HG03354 (cell line): ENCODE results near the gene MORN1.

Source experiments
- ATAC-seq: cut with Tn5 transposase; IDR thresholded peaks from one replicate; pipeline ENCODE4 v1.9.1; 2021; ENCODE audit warnings: mild to moderate bottlenecking; ENCODE audit not compliant: unreplicated experiment, poor library complexity, severe bottlenecking

The MORN1 gene

GRCh38 chr1:2313651-2314261 is 77.6 kb downstream of the MORN1 start:
- no peak for ATAC-seq

DNA sequence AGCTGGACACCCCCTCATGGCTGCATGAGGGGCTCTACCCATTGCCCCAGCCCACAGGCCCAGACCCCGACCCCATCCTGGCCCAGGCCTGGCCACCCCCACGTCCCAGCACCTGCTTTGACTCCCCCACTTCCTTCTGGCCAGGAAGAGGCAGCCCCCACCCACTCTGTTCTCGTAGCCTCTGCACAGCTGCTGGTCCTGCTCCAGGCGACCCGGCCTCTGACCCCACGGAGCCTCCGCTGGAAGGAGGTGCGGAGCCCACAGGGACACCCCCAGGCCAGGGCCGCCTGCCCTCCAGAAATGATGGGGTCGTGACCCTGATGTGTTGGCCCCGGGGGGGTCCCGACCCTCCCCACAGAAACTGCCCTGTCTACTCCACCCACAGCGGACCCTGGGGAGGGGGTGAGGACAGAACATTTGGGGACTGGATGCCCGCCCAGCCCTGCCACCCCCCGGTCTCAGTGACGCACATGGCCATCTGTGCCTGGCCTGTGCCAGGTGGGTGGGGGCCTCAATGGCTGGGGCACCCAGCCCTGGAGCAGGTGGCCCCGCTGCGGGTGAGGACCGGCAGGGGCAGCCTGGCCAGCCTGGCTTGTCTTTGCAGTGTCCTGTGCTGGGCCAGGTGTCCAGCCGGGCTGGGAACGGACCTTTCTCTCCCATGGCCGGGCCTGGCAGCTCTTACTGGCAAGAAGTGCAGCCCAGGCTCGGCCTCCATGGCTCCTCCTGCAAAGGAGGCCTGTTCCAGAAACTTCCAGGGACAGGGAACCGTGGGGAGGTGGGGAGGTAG is 78.6 kb downstream of the MORN1 start:
- no peak for ATAC-seq

- no peak for ATAC-seq
These were observed 79.2 kb downstream of the MORN1 start for GRCh38 chr1:2312160-2312514.

DNA sequence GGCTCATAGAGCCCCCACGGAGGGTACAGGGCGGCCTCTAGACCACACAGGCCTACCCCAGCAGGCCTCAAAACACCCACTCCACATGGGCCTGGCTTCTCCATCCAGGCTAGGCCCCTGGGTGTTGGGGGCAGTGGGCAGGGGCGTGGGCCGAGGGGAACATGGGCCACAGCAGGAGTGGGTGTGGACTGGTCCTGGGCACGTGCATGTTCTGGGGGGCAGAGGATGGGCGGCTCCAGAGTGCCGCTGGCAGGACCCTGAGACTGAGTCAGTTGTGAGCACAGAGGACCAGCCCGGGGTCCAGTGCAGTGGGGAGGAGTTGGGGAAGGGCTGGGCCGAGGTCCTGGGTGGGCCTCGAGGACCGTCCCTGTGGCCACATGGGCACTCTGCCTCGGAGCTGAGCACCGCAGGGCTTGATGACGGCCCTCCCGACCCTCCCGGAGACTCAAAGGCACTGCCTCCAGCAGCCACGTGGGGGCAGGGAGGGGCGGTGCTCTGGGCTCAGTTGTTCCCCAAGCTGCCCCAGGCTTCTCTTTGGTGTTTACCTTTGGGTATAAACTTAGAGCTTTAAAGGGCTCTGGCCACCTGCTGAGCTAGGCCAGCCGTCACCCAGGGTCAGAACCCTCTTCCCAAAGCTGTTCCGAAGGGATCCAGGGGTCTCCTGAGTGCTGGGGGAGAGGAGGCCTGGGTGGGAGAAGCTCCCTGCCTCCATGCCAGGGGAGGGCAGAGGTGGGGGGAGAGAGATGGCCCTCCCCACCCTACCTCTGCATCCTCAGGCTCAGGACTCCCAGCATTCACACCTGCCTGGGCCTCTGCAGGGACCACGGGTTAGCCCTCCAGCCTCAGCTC is 79.9 kb downstream of the MORN1 start:
- ATAC-seq, result no peak

DNA sequence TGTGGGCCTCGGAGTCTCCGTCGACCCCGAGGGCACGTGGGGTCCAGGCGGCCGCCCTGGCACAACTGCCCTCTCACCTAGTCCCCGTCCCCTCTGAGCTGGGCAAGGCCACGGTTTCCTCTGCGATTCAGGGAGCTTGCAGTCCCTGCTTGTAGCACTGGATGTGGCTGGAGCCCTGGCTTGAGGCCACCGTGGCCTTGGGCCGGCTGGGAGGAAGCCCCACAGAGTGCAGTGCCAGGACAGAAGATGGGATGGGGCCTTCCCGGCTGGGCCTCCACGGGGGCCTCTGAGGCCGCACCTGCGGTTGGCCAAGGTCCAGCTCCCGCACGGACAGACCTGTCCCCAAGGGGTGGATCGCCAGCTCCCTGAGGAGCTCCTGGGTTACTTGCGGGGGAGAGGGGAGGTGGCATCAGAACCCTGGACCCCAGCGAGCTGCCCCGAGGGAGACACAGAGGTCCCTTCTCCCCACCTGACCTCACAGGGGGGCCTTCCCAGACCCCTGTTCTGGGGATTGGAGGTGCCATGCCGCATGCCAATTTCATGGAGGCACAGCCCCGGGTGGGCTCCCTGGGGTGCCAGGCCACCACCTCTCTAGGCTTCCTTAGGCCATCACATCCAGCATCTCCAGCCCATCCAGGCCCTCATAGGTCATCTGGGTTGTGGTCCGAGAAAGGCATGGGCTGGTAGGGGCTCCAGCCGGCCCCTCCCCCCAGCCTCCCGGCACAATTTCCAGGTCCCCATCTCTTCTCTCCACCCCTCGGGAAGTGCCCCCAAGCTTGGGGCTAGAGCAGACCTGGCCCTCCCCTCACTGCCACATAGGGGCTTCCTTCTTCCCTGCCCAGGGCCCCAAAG is 80.8 kb downstream of the MORN1 start:
- ATAC-seq, result no peak

GRCh38 chr1:2308844-2309243 is 82.5 kb downstream of the MORN1 start:
- no peak for ATAC-seq

- no peak for ATAC-seq
These were observed 83.4 kb downstream of the MORN1 start for GRCh38 chr1:2307972-2308371.

DNA sequence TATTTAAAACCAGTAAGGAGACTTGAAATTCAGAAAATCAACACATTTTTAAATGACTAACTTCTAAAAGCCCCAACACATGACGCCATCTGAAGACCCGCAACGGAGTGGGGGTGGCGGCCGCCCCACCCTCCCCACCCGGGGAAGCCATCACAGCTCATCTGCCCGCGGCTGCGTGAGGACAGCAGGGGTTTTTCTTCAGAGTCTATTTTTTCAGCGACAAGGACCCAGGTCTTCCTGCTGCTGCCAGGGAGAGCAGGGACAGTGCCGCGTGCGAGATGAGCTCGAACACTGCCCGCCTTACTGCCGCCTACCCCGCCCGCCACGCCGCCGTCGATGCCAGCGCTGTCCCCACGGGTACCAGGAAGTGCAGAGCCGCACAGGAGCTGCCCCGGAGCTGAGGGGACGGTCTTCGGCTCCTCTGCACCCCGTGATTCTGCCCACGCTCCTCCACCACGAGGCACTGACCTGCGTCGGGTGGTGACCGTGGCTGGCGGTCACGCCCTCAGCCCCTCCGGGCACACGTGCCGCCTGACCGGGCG is 84.2 kb downstream of the MORN1 start:
- ATAC-seq, result no peak

- no peak for ATAC-seq
These were observed 85.0 kb downstream of the MORN1 start for GRCh38 chr1:2306151-2306978.

- ATAC-seq, result no peak
These were observed 86.3 kb downstream of the MORN1 start for GRCh38 chr1:2304921-2305681.

GRCh38 chr1:2304282-2304681 is 87.1 kb downstream of the MORN1 start:
- ATAC-seq, result no peak

GRCh38 chr1:2303781-2304180 is 87.6 kb downstream of the MORN1 start:
- no peak for ATAC-seq

- no peak for ATAC-seq
These were observed 88.2 kb downstream of the MORN1 start for GRCh38 chr1:2303016-2303775.

DNA sequence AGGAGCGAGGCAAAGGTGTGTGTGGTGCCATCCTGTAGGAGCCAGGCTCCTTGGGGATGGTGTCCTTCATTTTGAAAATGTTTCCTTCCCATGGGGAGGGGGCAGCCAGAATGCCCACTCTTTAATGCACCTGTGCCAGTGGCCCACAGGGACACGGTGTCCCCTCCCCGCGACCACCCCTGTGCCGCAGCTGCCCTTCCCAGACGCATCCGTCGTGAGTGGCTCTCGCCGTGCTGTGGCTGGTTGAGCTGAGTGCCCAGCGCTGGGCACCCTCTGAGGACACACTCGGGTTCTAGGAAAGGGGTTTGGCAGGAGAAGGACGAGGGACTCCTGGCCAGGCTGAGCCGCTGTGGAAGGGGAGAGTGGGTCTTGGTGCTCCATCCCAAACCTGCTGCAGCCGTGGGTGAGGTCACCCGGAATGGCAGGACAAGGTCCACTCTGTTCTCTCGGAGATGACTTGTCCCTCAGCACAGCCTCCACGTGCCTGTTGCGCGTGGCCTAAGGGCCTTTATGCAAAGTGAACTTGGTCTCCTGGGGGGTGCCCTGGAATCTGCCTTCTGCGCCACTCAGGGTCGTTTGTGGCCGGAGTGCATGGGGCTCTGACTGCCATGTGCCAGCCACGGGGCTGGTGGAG is 88.9 kb downstream of the MORN1 start:
- no peak for ATAC-seq

GRCh38 chr1:2301607-2302291 is 89.6 kb downstream of the MORN1 start:
- no peak for ATAC-seq

- ATAC-seq, result peak; percentile 63
These were observed 90.3 kb downstream of the MORN1 start for GRCh38 chr1:2300851-2301606.
